SK-N-SH (cell line): ENCODE data around the gene CALD1. TPM values are rescaled to one million over a fixed set of nuclear protein-coding genes. Genes with fewer than 3 reads are reported as not detected.

Experiments
- CTCF ChIA-PET: fragments of 300-600, 350-600 bp; formaldehyde crosslinking; extraction: SDS; loops from one replicate; lab custom pipeline; 2021; lab: Yijun Ruan, JAX
- POLR2A ChIA-PET: fragments of 350-600 bp; sonication (Branson Sonifier 250); formaldehyde crosslinking; extraction: SDS; loops from one replicate; lab custom pipeline; 2020; ENCODE audit warnings: antibody characterized with exemption, inconsistent platforms; lab: Yijun Ruan, JAX
- DNase-seq: peaks from one replicate; pipeline ENCODE4 v3.0.0; 2012
- H2AFZ ChIP-seq: fragments of 200-600 bp; sonication (generic); 2 replicates; pipeline ENCODE4 v1.8.1; 2016; ENCODE audit warnings: antibody characterized with exemption, mild to moderate bottlenecking, low read depth
- H3F3A ChIP-seq: fragments of 200-600 bp; sonication (generic); replicated peaks from 2 replicates; pipeline ENCODE3; 2016; ENCODE audit warnings: antibody characterized with exemption, mild to moderate bottlenecking; ENCODE audit not compliant: insufficient read depth
- H3K27ac ChIP-seq, 2 experiments: fragments of 200-500 bp in 1 of 2; fragments of 200-600 bp in 1 of 2; sonication (Bioruptor generic) in 1 of 2; sonication (generic), shearing (Covaris generic) in 1 of 2; 2 replicates each; pipeline versions ENCODE4 v1.5.1 to v1.6.1; 2014 to 2016; ENCODE audit warnings: low read depth in 2 of 2, inconsistent platforms in 1 of 2, low read length in 1 of 2, mild to moderate bottlenecking in 1 of 2, mixed read lengths in 1 of 2
- H3K27me3 ChIP-seq: fragments of 200-600 bp; sonication (generic), shearing (Covaris generic); 2 replicates; pipeline ENCODE4 v1.6.1; 2016; ENCODE audit warnings: mixed run types; ENCODE audit not compliant: insufficient read depth
- H3K36me3 ChIP-seq, 2 experiments: fragments of 200-500 bp in 1 of 2; fragments of 200-600 bp in 1 of 2; sonication (Bioruptor generic) in 1 of 2; sonication (generic) in 1 of 2; replicated peaks in 1 of 2; 2 replicates each; pipeline versions ENCODE3 to v1.5.1; 2014 to 2016; ENCODE audit warnings: low read length in 1 of 2, mild to moderate bottlenecking in 1 of 2; ENCODE audit not compliant: insufficient read depth in 2 of 2, control insufficient read depth in 1 of 2
- H3K4me1 ChIP-seq, 2 experiments: fragments of 200-500 bp in 1 of 2; fragments of 200-600 bp in 1 of 2; sonication (Bioruptor generic) in 1 of 2; sonication (generic), shearing (Covaris generic) in 1 of 2; 2 replicates each; pipeline versions ENCODE4 v1.5.1 to v1.6.1; 2014 to 2016; ENCODE audit warnings: low read depth in 1 of 2, low read length in 1 of 2, mixed run types in 1 of 2; ENCODE audit not compliant: insufficient read depth in 2 of 2, control insufficient read depth in 1 of 2
- H3K4me2 ChIP-seq: fragments of 200-600 bp; sonication (generic), shearing (Covaris generic); 2 replicates; pipeline ENCODE4 v1.6.1; 2017; ENCODE audit warnings: mixed run types
- H3K4me3 ChIP-seq, 2 experiments: fragments of 200-500 bp in 1 of 2; fragments of 200-600 bp in 1 of 2; sonication (Bioruptor generic) in 1 of 2; sonication (generic), shearing (Covaris generic) in 1 of 2; 2 replicates each; pipeline versions ENCODE4 v1.5.1 to v1.8.1; 2014 to 2016; ENCODE audit warnings: low read depth in 2 of 2, inconsistent platforms in 1 of 2, low read length in 1 of 2, mild to moderate bottlenecking in 1 of 2, mixed read lengths in 1 of 2, moderate library complexity in 1 of 2
- H3K79me2 ChIP-seq: fragments of 200-600 bp; sonication (generic); 2 replicates; pipeline ENCODE4 v1.8.1; 2017; ENCODE audit warnings: mild to moderate bottlenecking; ENCODE audit not compliant: insufficient read depth
- H3K9ac ChIP-seq: fragments of 200-600 bp; sonication (generic); 2 replicates; pipeline ENCODE4 v1.6.1; 2017; ENCODE audit warnings: mixed run types
- H3K9me2 ChIP-seq: fragments of 200-600 bp; sonication (generic); 2 replicates; pipeline ENCODE4 v1.6.1; 2017; ENCODE audit warnings: mixed run types
- H3K9me3 ChIP-seq: fragments of 200-600 bp; sonication (generic); 2 replicates; pipeline ENCODE4 v1.6.1; 2017; ENCODE audit warnings: mixed run types, mild to moderate bottlenecking, moderate library complexity
- H4K20me1 ChIP-seq: fragments of 200-600 bp; sonication (generic); 2 replicates; pipeline ENCODE4 v1.6.1; 2017; ENCODE audit warnings: mild to moderate bottlenecking, mixed run types; ENCODE audit not compliant: insufficient read depth
- CHD2 ChIP-seq: fragments of 150-350 bp; IDR thresholded peaks from 2 replicates; pipeline ENCODE4 v1.6.1; 2018; ENCODE audit warnings: low read length; ENCODE audit not compliant: partially characterized antibody
- CTCF ChIP-seq: fragments of 200-600 bp; sonication (generic); IDR thresholded peaks from 2 replicates; pipeline ENCODE4 v1.6.1; 2017; ENCODE audit warnings: antibody characterized with exemption, mild to moderate bottlenecking, moderate library complexity
- ELF1 ChIP-seq: IDR thresholded peaks from 2 replicates; pipeline ENCODE4 v1.4.0; 2012
- EP300 ChIP-seq, 2 experiments: IDR thresholded peaks; 2 replicates each; pipeline versions ENCODE4 v1.4.0 to v1.6.1; 2012; ENCODE audit warnings: borderline replicate concordance in 1 of 2, low read depth in 1 of 2, low read length in 1 of 2
- FOSL2 ChIP-seq: IDR thresholded peaks from 2 replicates; pipeline ENCODE4 v1.4.0; 2012; ENCODE audit warnings: low read depth, mild to moderate bottlenecking, moderate library complexity, borderline replicate concordance
- FOXM1 ChIP-seq: IDR thresholded peaks from 2 replicates; pipeline ENCODE4 v1.4.0; 2012; ENCODE audit warnings: low read depth, mild to moderate bottlenecking
- GATA2 ChIP-seq: sonication (generic); formaldehyde crosslinking; IDR thresholded peaks from 2 replicates; pipeline ENCODE4 v1.5.0; 2020; ENCODE audit warnings: mild to moderate bottlenecking, missing genetic modification reagents
- MAX ChIP-seq: IDR thresholded peaks from 2 replicates; pipeline ENCODE4 v1.4.0; 2012; ENCODE audit warnings: low read depth
- MEF2A ChIP-seq: IDR thresholded peaks from 2 replicates; pipeline ENCODE4 v1.4.0; 2012; ENCODE audit warnings: low read depth, borderline replicate concordance
- RCOR1 ChIP-seq: fragments of 150-350 bp; IDR thresholded peaks from 2 replicates; pipeline ENCODE4 v1.6.1; 2017; ENCODE audit warnings: antibody characterized with exemption, low read length
- RFX5 ChIP-seq: IDR thresholded peaks from 2 replicates; pipeline ENCODE4 v1.6.1; 2012; ENCODE audit warnings: mild to moderate bottlenecking, improper control_type of control experiment, low read length
- RXRA ChIP-seq: IDR thresholded peaks from 2 replicates; pipeline ENCODE4 v1.4.0; 2012; ENCODE audit warnings: low read depth, mild to moderate bottlenecking, borderline replicate concordance
- SMC3 ChIP-seq: IDR thresholded peaks from 2 replicates; pipeline ENCODE4 v1.6.1; 2012; ENCODE audit warnings: low read depth, low read length, improper control_type of control experiment
- TAF1 ChIP-seq: IDR thresholded peaks from 2 replicates; pipeline ENCODE4 v1.6.1; 2012; ENCODE audit warnings: low read depth, mild to moderate bottlenecking, low read length, moderate library complexity, borderline replicate concordance
- TCF12 ChIP-seq: IDR thresholded peaks from 2 replicates; pipeline ENCODE4 v1.4.0; 2012
- TEAD4 ChIP-seq: IDR thresholded peaks from 2 replicates; pipeline ENCODE4 v1.4.0; 2012; ENCODE audit warnings: mild to moderate bottlenecking, borderline replicate concordance; ENCODE audit not compliant: insufficient read depth
- USF2 ChIP-seq: fragments of 150-350 bp; IDR thresholded peaks from 2 replicates; pipeline ENCODE4 v1.6.1; 2017; ENCODE audit warnings: antibody characterized with exemption, low read length, low read depth, borderline replicate concordance
- YY1 ChIP-seq: IDR thresholded peaks from 2 replicates; pipeline ENCODE4 v1.4.0; 2012; ENCODE audit warnings: low read depth, mild to moderate bottlenecking
- WGBS: methylation state at CpG from one replicate; pipeline ENCODE4 v1.1.6; 2017; ENCODE audit warnings: low lambda C conversion rate; 5-methylcytosine and 5-hydroxymethylcytosine counted together
- polyA plus RNA-seq, 3 experiments: library from polyadenylated mRNA; depleted of rRNA; stranded (reverse); fragments of >200 nt; gene quantifications; 2 replicates each; pipeline ENCODE4 v1.2.3, GENCODE V29; 2012

The CALD1 gene
- polyA plus RNA-seq, 1 of the 3 experiments (the other 2 are of a cell fraction), result 299 TPM

GRCh38 chr7:134910968-134911367 lies 131.5 kb downstream of the CALD1 start:
- Histone ChIP-seq H2AFZ (no peak overlapping the region), H3K4me1 (peaks cover 3 to 16% of the 10 kb centered on the region in 2 experiments; a peak in 2 of 4 replicates), H3K9me2 (no peaks in the 10 kb centered on the region), H3K27ac (no peak overlapping the region), H3F3A (peaks cover 30% of the 10 kb centered on the region), H3K4me3 (no peak overlapping the region), H4K20me1 (peaks cover 83% of the 10 kb centered on the region), H3K9me3 (no peaks in the 10 kb centered on the region), H3K79me2 (peaks cover 100% of the 10 kb centered on the region), H3K36me3 (peaks cover 38 to 43% of the 10 kb centered on the region in 2 experiments), H3K27me3 (no peaks in the 10 kb centered on the region), H3K4me2 (no peak overlapping the region), H3K9ac (no peak overlapping the region)
- TF ChIP-seq SMC3, result no peak
- no peak for TF ChIP-seq YY1
- TF ChIP-seq FOXM1, result no peak
- no peak for TF ChIP-seq RXRA
- TF ChIP-seq MAX, result no peak
- no peak for TF ChIP-seq MEF2A
- no peak for TF ChIP-seq USF2
- no peak for TF ChIP-seq EP300 (IDR thresholded peaks at IDR 0.05; ENCODE audit: borderline replicate concordance in 1 of 2, low read depth in 1 of 2, low read length in 1 of 2)
- no peak for TF ChIP-seq TCF12
- no peak for TF ChIP-seq ELF1
- no peak for TF ChIP-seq TEAD4
- TF ChIP-seq FOSL2, result no peak
- TF ChIP-seq TAF1, result no peak
- no peak for TF ChIP-seq RFX5
- TF ChIP-seq GATA2 (CRISPR knock-in tag), result no peak
- POLR2A ChIA-PET, result no interaction called here
- CTCF ChIA-PET, result no interaction called here
- 99% methylated on average over 4 of the region's 4 CpGs for WGBS
- no peak for DNase-seq

GRCh38 chr7:134916171-134916883 lies 136.9 kb downstream of the CALD1 start:
- H3K4me1 ChIP-seq, result peaks cover 11 to 22% of the 10 kb centered on the region in 2 experiments; a peak in 3 of 4 replicates
- no peak overlapping the region for H3K4me2 ChIP-seq
- no peak overlapping the region for H2AFZ ChIP-seq
- CTCF ChIA-PET, result interaction anchor here (1.0 to 2.0 kb wide), 3 partner anchors 38 to 284 kb away, joined by 3 to 8 read pairs (median 7); no protein-coding TSS in a partner anchor
- TF ChIP-seq RCOR1, result no peak
- no peak for TF ChIP-seq CTCF
- no peak for TF ChIP-seq CHD2
- WGBS, result 64% methylated on average over 6 of the region's 6 CpGs
- no peaks in the 10 kb centered on the region for H3K9me3 ChIP-seq
- H3K79me2 ChIP-seq, result peaks cover 100% of the 10 kb centered on the region
- DNase-seq, result peak; percentile 15
- no peaks in the 10 kb centered on the region for H3K27me3 ChIP-seq
- POLR2A ChIA-PET, result no interaction called here
- peaks cover 52 to 59% of the 10 kb centered on the region in 2 experiments for H3K36me3 ChIP-seq
- H3K4me3 ChIP-seq, result no peak overlapping the region
- no peak overlapping the region for H3K9ac ChIP-seq
- no peaks in the 10 kb centered on the region for H3K9me2 ChIP-seq
- peak overlapping the region; percentile 6 to 39; a peak in 2 of 4 replicates for H3K27ac ChIP-seq
- H3F3A ChIP-seq, result peaks cover 41% of the 10 kb centered on the region
- peaks cover 57% of the 10 kb centered on the region for H4K20me1 ChIP-seq
